T-helper 2 cell treated with Interferon-gamma antibody and Interleukin-4, amounts not matched to agents 5 μg/mL and 100 μg/mL, for 36 hours (primary cell): ENCODE data around the gene ABCC2.
A peak's percentile ranks its signal among the peaks of the same experiment; 100 is the strongest.
"Not testable (repeated sequence)": the region's sequence is repeated elsewhere in the genome, so short reads cannot be mapped to it uniquely, and the experiment has no call there.

Experiments
- DNase-seq: peaks from one replicate; pipeline ENCODE4 v3.0.0; 2021; ENCODE audit warnings: low spot score
- H3K27ac Mint-ChIP-seq: one replicate; pipeline ENCODE4 v1.8.0; 2021; ENCODE audit warnings: mild to moderate bottlenecking, mixed read lengths
- H3K27me3 Mint-ChIP-seq: one replicate; pipeline ENCODE4 v1.8.0; 2021; ENCODE audit warnings: low read depth, mixed read lengths
- H3K36me3 Mint-ChIP-seq: one replicate; pipeline ENCODE4 v1.8.0; 2021; ENCODE audit warnings: low read depth, mixed read lengths
- H3K4me1 Mint-ChIP-seq: one replicate; pipeline ENCODE4 v1.8.0; 2021; ENCODE audit warnings: low read depth, mixed read lengths
- H3K4me3 Mint-ChIP-seq: one replicate; pipeline ENCODE4 v1.8.0; 2022; ENCODE audit warnings: mild to moderate bottlenecking, moderate library complexity, mixed read lengths
- H3K9me3 Mint-ChIP-seq: one replicate; pipeline ENCODE4 v1.8.0; 2021; ENCODE audit warnings: mixed read lengths

Gene ABCC2

GRCh38 chr10:99782447-99783286, at the start of gene ABCC2:
ABCC2 (plus strand) TSS chr10:99782640; CDS start chr10:99782845, 205 bp downstream.
- peaks cover 3% of the 10 kb centered on the region for H3K4me1 Mint-ChIP-seq
- no peak within 1 kb of the TSS for H3K4me3 Mint-ChIP-seq
- DNase-seq = no peak
- H3K27ac Mint-ChIP-seq = no peak within 1 kb of the TSS
- peaks cover 1% of the 10 kb centered on the region for H3K27me3 Mint-ChIP-seq
- H3K9me3 Mint-ChIP-seq = no peaks in the 10 kb centered on the region
- H3K36me3 Mint-ChIP-seq = no peaks in the 10 kb centered on the region

GRCh38 chr10:99733366-99733765, 49.1 kb upstream of the ABCC2 start:
- peaks cover 37% of the 10 kb centered on the region for H3K36me3 Mint-ChIP-seq
- H3K27ac Mint-ChIP-seq = no peak overlapping the region
- peak overlapping the region; percentile 81 for H3K4me3 Mint-ChIP-seq
- peaks cover 28% of the 10 kb centered on the region for H3K4me1 Mint-ChIP-seq
- no peaks in the 10 kb centered on the region for H3K27me3 Mint-ChIP-seq
- no peaks in the 10 kb centered on the region for H3K9me3 Mint-ChIP-seq
- DNase-seq = no peak

- Mint-ChIP-seq H3K36me3 (peaks cover 40% of the 10 kb centered on the region), H3K4me1 (peaks cover 28% of the 10 kb centered on the region)
- H3K27ac Mint-ChIP-seq, H3K27me3 Mint-ChIP-seq, H3K4me3 Mint-ChIP-seq, H3K9me3 Mint-ChIP-seq, DNase-seq: not testable (repeated sequence)
Measured at GRCh38 chr10:99734111-99734510, 48.3 kb upstream of the ABCC2 start.

GRCh38 chr10:99740260-99740659, 42.2 kb upstream of the ABCC2 start:
- H3K9me3 Mint-ChIP-seq = peaks cover 21% of the 10 kb centered on the region
- H3K36me3 Mint-ChIP-seq = peaks cover 84% of the 10 kb centered on the region
- no peak overlapping the region for H3K27ac Mint-ChIP-seq
- DNase-seq = no peak
- no peaks in the 10 kb centered on the region for H3K27me3 Mint-ChIP-seq
- no peak overlapping the region for H3K4me3 Mint-ChIP-seq
- peaks cover 13% of the 10 kb centered on the region for H3K4me1 Mint-ChIP-seq

GRCh38 chr10:99740933-99741559, 41.4 kb upstream of the ABCC2 start:
- H3K27ac Mint-ChIP-seq = no peak overlapping the region
- DNase-seq = no peak
- H3K4me3 Mint-ChIP-seq = no peak overlapping the region
- peaks cover 10% of the 10 kb centered on the region for H3K4me1 Mint-ChIP-seq
- peaks cover 84% of the 10 kb centered on the region for H3K36me3 Mint-ChIP-seq
- H3K9me3 Mint-ChIP-seq = peaks cover 21% of the 10 kb centered on the region
- no peaks in the 10 kb centered on the region for H3K27me3 Mint-ChIP-seq

- Mint-ChIP-seq H3K27me3 (no peaks in the 10 kb centered on the region), H3K4me1 (peaks cover 6% of the 10 kb centered on the region), H3K9me3 (peaks cover 21% of the 10 kb centered on the region), H3K4me3 (no peak overlapping the region), H3K27ac (no peak overlapping the region), H3K36me3 (peaks cover 80% of the 10 kb centered on the region)
- no peak for DNase-seq
Measured at GRCh38 chr10:99742254-99742653, 40.2 kb upstream of the ABCC2 start.

- Mint-ChIP-seq H3K9me3 (peaks cover 21% of the 10 kb centered on the region), H3K4me1 (peaks cover 3% of the 10 kb centered on the region), H3K4me3 (no peak overlapping the region), H3K27me3 (no peaks in the 10 kb centered on the region), H3K36me3 (peaks cover 77% of the 10 kb centered on the region), H3K27ac (no peak overlapping the region)
- no peak for DNase-seq
Measured at GRCh38 chr10:99742701-99743100, 39.7 kb upstream of the ABCC2 start.

- no peak for DNase-seq
- H3K9me3 Mint-ChIP-seq = peaks cover 21% of the 10 kb centered on the region
- no peak overlapping the region for H3K4me3 Mint-ChIP-seq
- H3K36me3 Mint-ChIP-seq = peaks cover 73% of the 10 kb centered on the region
- H3K27me3 Mint-ChIP-seq = no peaks in the 10 kb centered on the region
- H3K27ac Mint-ChIP-seq = no peak overlapping the region
- H3K4me1 Mint-ChIP-seq = peaks cover 3% of the 10 kb centered on the region
Measured at GRCh38 chr10:99743841-99744240, 38.6 kb upstream of the ABCC2 start.

GRCh38 chr10:99746166-99746565, 36.3 kb upstream of the ABCC2 start:
- peaks cover 62% of the 10 kb centered on the region for H3K36me3 Mint-ChIP-seq
- not testable (repeated sequence) for H3K4me3 Mint-ChIP-seq, H3K27me3 Mint-ChIP-seq

GRCh38 chr10:99748823-99749451, 33.5 kb upstream of the ABCC2 start:
- H3K4me1 Mint-ChIP-seq = peaks cover 2% of the 10 kb centered on the region
- H3K9me3 Mint-ChIP-seq = no peaks in the 10 kb centered on the region
- DNase-seq = no peak
- H3K4me3 Mint-ChIP-seq = no peak overlapping the region
- peaks cover 51% of the 10 kb centered on the region for H3K36me3 Mint-ChIP-seq
- no peaks in the 10 kb centered on the region for H3K27me3 Mint-ChIP-seq
- no peak overlapping the region for H3K27ac Mint-ChIP-seq

More at GRCh38 chr10:99746166-99746565, 36.3 kb upstream of the ABCC2 start:
- H3K9me3 Mint-ChIP-seq, H3K27ac Mint-ChIP-seq, H3K4me1 Mint-ChIP-seq, DNase-seq: not testable (repeated sequence)

- no peak for DNase-seq
- Mint-ChIP-seq H3K36me3 (peaks cover 53% of the 10 kb centered on the region), H3K27ac (no peak overlapping the region), H3K4me3 (no peak overlapping the region), H3K9me3 (no peaks in the 10 kb centered on the region), H3K27me3 (no peaks in the 10 kb centered on the region), H3K4me1 (peaks cover 2% of the 10 kb centered on the region)
Measured at GRCh38 chr10:99750641-99751040, 31.8 kb upstream of the ABCC2 start.

GRCh38 chr10:99754670-99755069, 27.8 kb upstream of the ABCC2 start:
- no peak for DNase-seq
- no peak overlapping the region for H3K4me3 Mint-ChIP-seq
- H3K9me3 Mint-ChIP-seq = no peaks in the 10 kb centered on the region
- no peak overlapping the region for H3K27ac Mint-ChIP-seq
- H3K36me3 Mint-ChIP-seq = peaks cover 62% of the 10 kb centered on the region
- no peaks in the 10 kb centered on the region for H3K27me3 Mint-ChIP-seq
- H3K4me1 Mint-ChIP-seq = peaks cover under 1% of the 10 kb centered on the region

- H3K27me3 Mint-ChIP-seq = no peaks in the 10 kb centered on the region
- no peak overlapping the region for H3K27ac Mint-ChIP-seq
- H3K4me3 Mint-ChIP-seq = no peak overlapping the region
- peaks cover 61% of the 10 kb centered on the region for H3K36me3 Mint-ChIP-seq
- no peaks in the 10 kb centered on the region for H3K9me3 Mint-ChIP-seq
- H3K4me1 Mint-ChIP-seq = no peaks in the 10 kb centered on the region
- DNase-seq = no peak
Measured at GRCh38 chr10:99756159-99756558, 26.3 kb upstream of the ABCC2 start.

GRCh38 chr10:99758211-99758891, 24.1 kb upstream of the ABCC2 start:
- no peak for DNase-seq
- no peak overlapping the region for H3K4me3 Mint-ChIP-seq
- no peaks in the 10 kb centered on the region for H3K27me3 Mint-ChIP-seq
- no peak overlapping the region for H3K27ac Mint-ChIP-seq
- peaks cover 61% of the 10 kb centered on the region for H3K36me3 Mint-ChIP-seq
- H3K9me3 Mint-ChIP-seq = peaks cover 2% of the 10 kb centered on the region
- H3K4me1 Mint-ChIP-seq = no peaks in the 10 kb centered on the region
